HG03196 (cell line): ENCODE measurements around the gene KDM1A.
"Not testable (repeated sequence)": the region's sequence is repeated elsewhere in the genome, so short reads cannot be mapped to it uniquely, and the experiment has no call there.

Experiments
- ATAC-seq: cut with Tn5 transposase; IDR thresholded peaks from one replicate; pipeline ENCODE4 v1.9.1; 2021; ENCODE audit not compliant: unreplicated experiment

Gene KDM1A

GRCh38 chr1:23010025-23010424 is 9.2 kb upstream of the KDM1A start:
- not testable (repeated sequence) for ATAC-seq

- ATAC-seq: no peak
Observed at GRCh38 chr1:23013657-23014056, 5.6 kb upstream of the KDM1A start.

DNA sequence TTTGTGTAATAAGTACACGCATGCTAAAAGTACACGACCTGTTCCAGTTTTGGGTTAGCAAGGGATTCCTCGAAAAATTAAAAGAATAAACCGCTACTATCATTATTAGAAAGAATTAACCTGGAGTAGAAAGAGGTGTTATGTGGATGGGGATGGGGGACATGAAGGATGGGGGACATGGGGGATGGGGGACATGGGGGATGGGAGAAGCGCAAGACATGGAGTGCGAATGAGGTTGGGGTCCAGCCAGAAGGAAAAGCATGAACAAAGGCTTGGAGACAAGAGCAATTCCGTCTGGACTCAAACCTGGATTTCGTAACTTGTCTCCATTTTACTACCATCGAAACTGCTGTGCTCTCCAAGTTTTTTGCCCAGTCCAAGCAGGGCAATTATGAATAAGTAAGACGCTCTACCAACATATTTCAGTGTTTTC is 591 bp upstream of the KDM1A start:
- peak; percentile 3 for ATAC-seq

GRCh38 chr1:23019863-23020625 is 776 bp downstream of the KDM1A start:
- peak; percentile 20 for ATAC-seq

DNA sequence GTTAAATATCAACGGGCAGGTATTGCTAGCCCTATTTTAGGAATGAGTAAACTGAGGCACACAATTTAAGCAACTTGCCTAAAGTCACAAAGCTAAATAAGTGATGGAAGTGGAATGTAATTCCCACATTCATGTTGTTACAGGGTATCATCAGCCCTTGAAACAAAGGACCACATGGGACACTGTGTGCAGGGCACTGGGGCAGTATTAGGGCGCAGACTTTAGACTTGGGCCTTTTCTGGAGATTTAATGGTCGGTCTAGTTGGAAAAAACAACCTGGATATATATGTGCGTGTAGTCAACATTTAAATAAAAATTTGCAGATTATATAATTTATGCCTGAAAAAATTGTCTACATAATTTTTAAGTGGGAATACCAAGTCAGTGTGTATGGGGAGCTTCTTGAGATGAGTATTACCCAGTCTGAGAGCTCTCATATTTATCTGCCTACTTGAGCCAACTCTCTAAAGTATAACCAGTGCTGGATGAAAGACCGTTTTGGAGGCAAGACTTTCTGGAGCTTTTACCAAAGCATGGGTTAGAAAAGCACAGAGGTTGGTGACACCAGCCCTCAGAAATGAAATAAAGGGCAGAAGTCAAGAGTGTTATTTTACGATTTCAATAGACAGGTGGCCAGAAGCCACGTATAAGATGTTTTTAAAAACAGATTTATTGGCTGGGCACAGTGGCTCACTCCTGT is 1.6 kb downstream of the KDM1A start:
- ATAC-seq: no peak

- ATAC-seq: no peak
Observed at GRCh38 chr1:23021834-23022233, 2.6 kb downstream of the KDM1A start.

DNA sequence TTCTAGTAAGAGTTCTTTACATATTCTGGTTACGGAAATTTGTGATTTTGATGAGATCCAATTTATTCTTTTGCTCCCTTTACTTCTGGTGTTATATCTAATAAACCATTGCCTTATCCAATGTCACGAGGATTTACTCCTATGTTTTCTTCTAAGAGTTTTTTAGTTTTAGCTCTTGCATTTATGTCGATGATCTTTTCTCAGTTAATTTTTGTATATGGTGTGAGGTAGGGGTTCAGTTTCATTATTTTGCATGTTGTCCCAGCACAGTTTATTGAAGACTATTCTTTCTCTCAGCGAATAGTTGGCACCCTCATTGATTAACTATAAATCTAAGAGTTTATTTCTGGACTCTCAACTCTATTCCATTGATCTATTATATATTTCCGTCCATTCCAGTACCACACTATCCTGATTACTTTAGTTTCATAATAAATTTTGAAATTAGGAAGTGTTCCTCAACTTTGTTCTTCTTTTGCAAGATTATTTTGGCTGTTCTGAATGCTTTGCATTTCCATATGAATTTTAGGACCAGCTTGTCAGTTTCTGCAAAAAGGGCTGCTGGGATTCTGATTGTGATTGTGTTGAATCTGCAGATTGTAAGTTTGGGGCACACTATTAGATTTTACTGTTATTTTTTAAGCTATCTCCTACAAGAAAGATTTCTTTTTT is 4.0 kb downstream of the KDM1A start:
- ATAC-seq: no peak

DNA sequence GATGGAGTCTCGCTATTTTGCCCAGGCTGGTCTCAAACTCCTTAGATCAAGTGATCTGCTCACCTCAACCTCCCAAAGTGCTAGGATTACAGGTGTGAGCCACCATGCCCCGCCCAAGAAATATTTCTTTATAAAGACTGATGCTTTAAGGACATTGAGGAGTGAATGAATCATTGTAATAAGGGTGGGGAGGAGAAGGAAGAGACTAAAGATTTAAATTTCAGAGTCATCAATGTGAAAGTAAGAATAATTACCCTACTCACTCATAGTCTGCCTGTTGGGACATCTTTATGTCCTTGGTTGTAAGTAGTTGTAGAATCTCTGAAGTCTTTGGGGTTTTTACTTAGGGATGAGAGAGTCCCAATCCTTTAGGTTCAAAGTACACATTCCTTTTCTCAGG is 7.3 kb downstream of the KDM1A start:
- ATAC-seq: no peak

GRCh38 chr1:23027352-23027907 is 8.2 kb downstream of the KDM1A start:
- no peak for ATAC-seq

GRCh38 chr1:23029337-23029736 is 10.1 kb downstream of the KDM1A start:
- no peak for ATAC-seq

- no peak for ATAC-seq
Observed at GRCh38 chr1:23035823-23036452, 16.7 kb downstream of the KDM1A start.

DNA sequence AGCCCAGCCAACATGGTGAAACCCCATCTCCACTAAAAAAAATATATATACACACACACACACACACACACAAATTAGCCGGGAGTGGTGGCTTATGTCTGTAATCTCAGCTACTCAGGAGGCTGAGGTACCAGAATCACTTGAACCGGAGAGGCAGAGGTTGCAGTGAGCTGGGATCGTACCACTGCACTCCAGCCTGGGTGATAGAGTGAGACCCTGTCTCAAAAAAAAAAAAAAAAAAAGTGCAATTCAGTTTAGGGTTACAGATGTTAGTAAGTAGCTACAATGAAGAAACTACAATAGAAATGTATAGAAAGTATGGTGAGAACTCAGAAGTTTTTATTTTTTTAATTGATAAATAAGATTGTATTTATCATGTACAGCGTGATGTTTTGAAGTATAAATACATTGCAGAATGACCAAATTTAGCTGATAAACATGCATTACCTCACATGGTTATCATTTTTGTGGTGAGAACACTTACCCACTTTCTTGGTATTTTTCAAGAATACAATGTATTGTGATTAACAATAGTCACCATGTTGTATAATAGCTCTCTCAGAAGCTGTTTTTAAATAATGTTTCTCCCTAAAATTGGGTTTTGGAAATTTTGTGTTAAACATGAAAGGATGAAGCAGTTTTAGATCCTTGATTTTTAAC is 17.9 kb downstream of the KDM1A start:
- ATAC-seq: no peak

DNA sequence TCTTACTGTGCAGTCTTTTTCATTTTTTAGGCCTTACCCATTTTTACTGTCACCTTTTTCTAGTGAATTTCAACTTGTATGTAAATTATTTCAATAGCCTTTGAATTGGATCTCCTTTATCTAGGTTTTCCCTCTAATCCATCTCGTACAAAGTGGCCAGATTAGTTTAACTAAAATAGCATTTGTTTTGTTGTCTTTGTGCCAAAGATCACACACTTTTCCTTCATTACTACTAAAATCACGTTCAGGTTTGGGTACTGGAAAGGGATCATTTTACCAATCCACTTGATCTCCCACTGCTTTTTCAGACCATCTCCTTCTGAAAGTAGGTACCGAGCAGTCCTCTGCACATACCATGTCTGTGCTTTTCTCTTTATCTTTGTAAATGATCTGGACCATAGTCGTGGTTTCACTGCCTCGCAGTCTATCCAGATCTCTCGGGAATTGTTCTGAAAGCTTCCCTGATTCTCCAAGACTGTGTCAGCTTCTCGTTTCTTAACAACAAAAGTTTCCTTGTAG is 20.1 kb downstream of the KDM1A start:
- ATAC-seq: no peak

DNA sequence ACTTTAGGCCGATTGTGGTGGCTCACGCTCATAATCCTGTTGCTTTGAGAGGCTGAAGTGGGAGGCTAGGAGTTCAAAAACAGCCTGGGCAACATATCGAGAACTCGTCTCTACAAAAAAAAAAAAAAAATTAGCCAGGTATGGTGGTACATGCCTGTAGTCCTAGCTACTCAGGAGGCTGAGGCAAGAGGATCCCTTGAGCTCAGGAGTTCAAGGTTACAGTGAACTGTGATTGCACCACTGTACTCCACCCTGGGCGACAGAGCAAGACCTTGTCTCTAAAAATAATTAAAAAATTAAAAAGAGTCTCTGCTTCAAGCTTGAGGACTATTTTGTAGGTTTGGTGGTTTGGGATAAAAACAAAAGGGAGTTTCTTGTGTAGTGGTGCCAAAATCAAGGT is 21.2 kb downstream of the KDM1A start:
- ATAC-seq: no peak

- no peak for ATAC-seq
Observed at GRCh38 chr1:23044035-23044434, 24.8 kb downstream of the KDM1A start.

DNA sequence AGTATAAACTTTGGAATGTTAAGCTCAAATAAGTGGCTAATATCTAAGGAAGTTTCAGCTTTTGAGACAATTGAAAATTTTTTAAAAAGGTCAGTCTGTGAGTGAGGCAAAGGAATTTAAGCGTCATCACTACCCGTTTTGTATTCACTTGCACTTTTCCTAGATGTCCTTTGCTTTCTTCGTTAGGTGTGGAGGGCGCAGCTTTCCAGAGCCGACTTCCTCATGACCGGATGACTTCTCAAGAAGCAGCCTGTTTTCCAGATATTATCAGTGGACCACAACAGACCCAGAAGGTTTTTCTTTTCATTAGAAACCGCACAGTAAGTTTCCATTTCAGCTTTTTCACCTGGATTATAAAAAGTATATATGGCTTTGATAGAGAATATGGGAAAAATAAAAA is 30.9 kb downstream of the KDM1A start:
- ATAC-seq: no peak

DNA sequence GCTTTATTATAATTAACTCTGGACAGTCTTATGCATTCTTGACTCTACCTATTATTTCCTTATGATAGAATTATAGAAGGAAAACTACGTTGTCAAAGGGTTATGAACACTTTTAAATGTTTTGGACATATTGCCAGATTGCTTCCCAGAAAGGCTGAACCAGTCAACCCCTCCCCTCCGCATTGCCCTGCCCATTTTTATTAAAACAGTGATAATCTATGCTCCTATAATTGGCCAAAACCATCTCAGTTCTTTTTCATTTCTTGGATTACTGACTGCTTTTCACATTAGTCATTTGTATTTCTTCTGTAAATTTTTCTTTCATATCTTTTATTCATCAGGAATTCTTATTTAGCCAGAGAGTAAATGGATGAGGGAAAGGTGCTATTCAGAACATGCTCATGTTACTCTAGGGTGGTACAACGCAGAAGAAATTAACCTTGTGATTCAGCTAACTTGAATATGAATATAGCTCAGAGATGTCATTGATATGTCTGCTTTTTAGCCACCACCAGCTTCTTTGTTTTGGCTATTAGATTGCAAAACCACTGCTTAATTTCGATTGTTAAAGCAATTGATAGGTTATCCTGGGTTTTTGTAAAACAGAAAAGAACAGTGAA is 32.1 kb downstream of the KDM1A start:
- ATAC-seq: no peak

DNA sequence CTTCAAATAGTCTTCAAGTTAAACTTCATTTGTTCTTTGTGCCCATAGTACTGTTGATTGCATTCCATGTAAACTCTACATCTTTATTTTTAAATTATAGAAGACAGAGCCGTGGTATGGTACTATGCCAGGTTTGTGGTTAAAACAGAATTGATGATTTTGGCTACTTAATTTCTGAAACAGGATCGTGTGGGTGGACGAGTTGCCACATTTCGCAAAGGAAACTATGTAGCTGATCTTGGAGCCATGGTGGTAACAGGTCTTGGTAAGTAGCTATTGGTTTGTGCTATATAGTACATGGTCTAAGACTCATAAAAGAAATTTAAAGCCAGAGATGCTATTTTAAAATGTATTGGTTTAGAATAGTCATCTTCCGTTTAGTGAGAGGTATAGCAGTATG is 38.0 kb downstream of the KDM1A start:
- ATAC-seq: no peak

DNA sequence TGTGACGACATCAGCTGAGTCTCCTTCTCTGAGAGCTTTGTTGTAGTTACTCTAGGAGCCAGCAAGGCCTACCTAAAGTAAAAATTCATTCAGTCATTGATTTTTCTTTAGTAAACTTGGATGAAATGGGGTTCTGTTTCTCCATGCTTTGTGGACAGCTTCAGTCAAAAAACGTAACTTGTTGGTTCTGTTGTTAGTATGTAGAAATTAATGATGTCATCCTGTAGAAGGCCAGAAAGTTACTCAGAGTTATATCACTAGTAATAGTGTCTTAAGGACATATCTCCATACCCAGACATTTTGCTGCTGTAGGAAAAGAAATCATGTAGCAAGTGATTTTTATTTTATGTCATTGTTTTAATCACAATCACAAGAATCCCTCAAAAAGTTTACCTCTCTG is 43.0 kb downstream of the KDM1A start:
- no peak for ATAC-seq

DNA sequence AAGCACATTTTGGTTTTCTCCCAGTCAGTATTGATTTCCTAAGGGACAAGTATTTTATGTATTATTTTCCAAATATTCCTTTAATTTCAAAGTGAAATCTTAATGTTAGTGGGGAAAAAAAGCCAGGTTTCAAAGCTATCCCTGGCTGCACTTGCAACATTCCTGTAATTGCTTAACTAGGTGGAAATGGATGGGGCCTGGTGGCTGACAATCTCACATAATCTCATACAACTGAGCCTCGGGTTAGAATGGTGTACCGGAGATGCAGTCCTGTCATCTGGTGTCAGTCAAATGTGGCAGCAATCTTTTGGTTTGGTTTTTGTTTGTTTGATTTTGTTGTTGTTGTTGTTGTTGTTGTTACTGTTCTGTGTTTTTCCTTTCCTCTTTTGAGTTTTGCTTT is 46.1 kb downstream of the KDM1A start:
- no peak for ATAC-seq
